Osteoblast (primary cell): ENCODE measurements around the gene CCT6A. TPM values are rescaled to one million over a fixed set of nuclear protein-coding genes. Genes with fewer than 3 reads are reported as not detected.
"Not testable (repeated sequence)": the region's sequence is repeated elsewhere in the genome, so short reads cannot be mapped to it uniquely, and the experiment has no call there.

Experiments used
- DNase-seq: peaks from one replicate; pipeline ENCODE4 v3.0.0; 2011; ENCODE audit warnings: low spot score, mixed read lengths; ENCODE audit not compliant: insufficient read length; ENCODE audit errors: missing footprints
- H2AFZ ChIP-seq: 2 replicates; pipeline ENCODE4 v1.6.0; 2011; ENCODE audit warnings: mild to moderate bottlenecking, low read length
- H3K27ac ChIP-seq: 2 replicates; pipeline ENCODE4 v1.5.1; 2011; ENCODE audit warnings: mild to moderate bottlenecking, low read depth, low read length, moderate library complexity
- H3K27me3 ChIP-seq: 2 replicates; pipeline ENCODE4 v1.6.0; 2012; ENCODE audit warnings: mild to moderate bottlenecking, control low read depth, inconsistent platforms, low read length, moderate library complexity; ENCODE audit not compliant: insufficient read depth
- H3K36me3 ChIP-seq: 2 replicates; pipeline ENCODE4 v1.5.1; 2011; ENCODE audit warnings: mild to moderate bottlenecking, low read length, control low read depth, moderate library complexity; ENCODE audit not compliant: insufficient read depth
- H3K4me1 ChIP-seq: 2 replicates; pipeline ENCODE4 v1.5.1; 2011; ENCODE audit warnings: mild to moderate bottlenecking, low read length, control low read depth, moderate library complexity; ENCODE audit not compliant: insufficient read depth
- H3K4me2 ChIP-seq: 2 replicates; pipeline ENCODE4 v1.6.0; 2011; ENCODE audit warnings: mild to moderate bottlenecking, low read length; ENCODE audit not compliant: insufficient read depth
- H3K4me3 ChIP-seq: fragments of 200-600 bp; sonication (generic); 3 replicates; pipeline ENCODE4 v1.5.1; 2012; ENCODE audit warnings: mild to moderate bottlenecking, low read length, inconsistent platforms; ENCODE audit not compliant: insufficient read depth
- H3K79me2 ChIP-seq: 2 replicates; pipeline ENCODE4 v1.6.0; 2012; ENCODE audit warnings: mild to moderate bottlenecking, low read length, control low read depth, inconsistent platforms; ENCODE audit not compliant: insufficient read depth
- H3K9me3 ChIP-seq: 2 replicates; pipeline ENCODE4 v1.5.1; 2011; ENCODE audit warnings: low read depth, low read length, control low read depth
- H4K20me1 ChIP-seq: 2 replicates; pipeline ENCODE4 v1.6.0; 2012; ENCODE audit warnings: mild to moderate bottlenecking, low read length, control low read depth; ENCODE audit not compliant: insufficient read depth
- CTCF ChIP-seq: IDR thresholded peaks from 2 replicates; pipeline ENCODE4 v1.5.1; 2011; ENCODE audit warnings: mild to moderate bottlenecking, low read depth, low read length, moderate library complexity; ENCODE audit errors: extremely low read depth
- total RNA-seq: library from RNA; depleted of rRNA; stranded (reverse); fragments of >200 nt; gene quantifications from 2 replicates; pipeline ENCODE4 v1.2.3, GENCODE V29; 2012

The CCT6A gene
- total RNA-seq, 1 donor = 130 TPM

- Histone ChIP-seq H3K79me2 (no peaks in the 10 kb centered on the region), H3K4me2 (no peak overlapping the region), H3K4me3 (no peak overlapping the region), H3K27ac (no peak overlapping the region), H3K9me3 (no peaks in the 10 kb centered on the region), H3K36me3 (peaks cover 30% of the 10 kb centered on the region), H3K4me1 (peaks cover 7% of the 10 kb centered on the region), H3K27me3 (no peaks in the 10 kb centered on the region), H4K20me1 (no peaks in the 10 kb centered on the region), H2AFZ (peak overlapping the region; percentile 30)
- peak; percentile 89 for DNase-seq
- TF ChIP-seq CTCF = peak; percentile 96
Observed at GRCh38 chr7:56074371-56074791, 22.8 kb downstream of the CCT6A start.

GRCh38 chr7:56077681-56078080 lies 26.1 kb downstream of the CCT6A start:
- TF ChIP-seq CTCF = no peak
- no peak overlapping the region for H3K27ac ChIP-seq
- DNase-seq = no peak

GRCh38 chr7:56078196-56078595 lies 26.6 kb downstream of the CCT6A start:
- peaks cover 3% of the 10 kb centered on the region for H4K20me1 ChIP-seq
- H3K27me3 ChIP-seq = no peaks in the 10 kb centered on the region
- H3K27ac ChIP-seq = peak overlapping the region; percentile 3
- no peak overlapping the region for H2AFZ ChIP-seq
- peak; percentile 46 for DNase-seq
- H3K4me1 ChIP-seq = peaks cover 14% of the 10 kb centered on the region
- no peaks in the 10 kb centered on the region for H3K79me2 ChIP-seq
- H3K4me3 ChIP-seq = no peak overlapping the region
- no peak for TF ChIP-seq CTCF
- peaks cover 28% of the 10 kb centered on the region for H3K36me3 ChIP-seq
- no peaks in the 10 kb centered on the region for H3K9me3 ChIP-seq
- no peak overlapping the region for H3K4me2 ChIP-seq

More at GRCh38 chr7:56077681-56078080, 26.1 kb downstream of the CCT6A start:
- Histone ChIP-seq H3K36me3 (peaks cover 29% of the 10 kb centered on the region), H3K4me1 (peaks cover 14% of the 10 kb centered on the region), H3K4me2 (no peak overlapping the region), H2AFZ (no peak overlapping the region), H3K9me3 (no peaks in the 10 kb centered on the region), H3K27me3 (no peaks in the 10 kb centered on the region), H3K79me2 (no peaks in the 10 kb centered on the region), H3K4me3 (no peak overlapping the region), H4K20me1 (peaks cover 3% of the 10 kb centered on the region)

DNA sequence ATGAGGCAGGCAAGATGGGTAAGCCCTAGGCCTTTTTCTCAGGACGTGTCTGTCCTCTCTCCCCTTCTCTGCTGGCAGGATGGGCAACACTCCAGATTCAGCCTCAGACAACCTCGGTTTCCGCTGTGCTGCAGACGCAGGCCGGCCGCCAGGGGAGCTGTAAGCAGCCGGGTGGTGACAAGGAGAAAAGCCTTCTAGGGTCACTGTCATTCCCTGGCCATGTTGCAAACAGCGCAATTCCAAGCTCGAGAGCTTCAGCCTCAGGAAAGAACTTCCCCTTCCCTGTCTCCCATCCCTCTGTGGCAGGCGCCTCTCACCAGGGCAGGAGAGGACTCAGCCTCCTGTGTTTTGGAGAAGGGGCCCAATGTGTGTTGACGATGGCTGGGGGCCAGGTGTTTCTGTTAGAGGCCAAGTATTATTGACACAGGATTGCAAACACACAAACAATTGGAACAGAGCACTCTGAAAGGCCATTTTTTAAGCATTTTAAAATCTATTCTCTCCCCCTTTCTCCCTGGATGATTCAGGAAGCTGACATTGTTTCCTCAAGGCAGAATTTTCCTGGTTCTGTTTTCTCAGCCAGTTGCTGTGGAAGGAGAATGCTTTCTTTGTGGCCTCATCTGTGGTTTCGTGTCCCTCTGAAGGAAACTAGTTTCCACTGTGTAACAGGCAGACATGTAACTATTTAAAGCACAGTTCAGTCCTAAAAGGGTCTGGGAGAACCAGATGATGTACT lies 28.1 kb downstream of the CCT6A start:
- Histone ChIP-seq H3K4me2 (no peak overlapping the region), H2AFZ (peak overlapping the region; percentile 43)

GRCh38 chr7:56080726-56081435 lies 29.3 kb downstream of the CCT6A start:
- not testable (repeated sequence) for H3K4me2 ChIP-seq, H3K27me3 ChIP-seq, H2AFZ ChIP-seq, H3K27ac ChIP-seq, H3K4me3 ChIP-seq, DNase-seq, H3K9me3 ChIP-seq, H4K20me1 ChIP-seq, H3K79me2 ChIP-seq
- H3K36me3 ChIP-seq = peaks cover 24% of the 10 kb centered on the region
- H3K4me1 ChIP-seq = peaks cover 12% of the 10 kb centered on the region

More for the DNA sequence above, 28.1 kb downstream of the CCT6A start:
- peak; percentile 96 for DNase-seq
- Histone ChIP-seq H4K20me1 (peaks cover 3% of the 10 kb centered on the region), H3K4me3 (no peak overlapping the region), H3K36me3 (peaks cover 27% of the 10 kb centered on the region), H3K79me2 (no peaks in the 10 kb centered on the region), H3K9me3 (no peaks in the 10 kb centered on the region), H3K27me3 (no peaks in the 10 kb centered on the region), H3K4me1 (peaks cover 12% of the 10 kb centered on the region), H3K27ac (peak overlapping the region; percentile 59)
- TF ChIP-seq CTCF = peak; percentile 82
